Hepatocyte (in vitro differentiated cells): Measurements from ENCODE around the gene LINGO3. TPM values are rescaled to one million over a fixed set of nuclear protein-coding genes. Genes with fewer than 3 reads are reported as not detected.
A peak's percentile ranks its signal among the peaks of the same experiment; 100 is the strongest.

Experiments
- DNase-seq: peaks from one replicate; pipeline ENCODE4 v3.0.0-alpha.2; 2016; ENCODE audit warnings: low spot score
- H2AFZ ChIP-seq: fragments of 200-600 bp; sonication (generic); 2 replicates; pipeline ENCODE4 v1.6.0; 2016; ENCODE audit warnings: antibody characterized with exemption, mild to moderate bottlenecking
- H3K27ac ChIP-seq: fragments of 200-600 bp; sonication (generic); 2 replicates; pipeline ENCODE4 v1.5.1; 2016; ENCODE audit warnings: mild to moderate bottlenecking
- H3K27me3 ChIP-seq: fragments of 200-600 bp; sonication (generic); 2 replicates; pipeline ENCODE4 v1.6.1; 2016
- H3K36me3 ChIP-seq: fragments of 200-600 bp; sonication (generic); replicated peaks from 2 replicates; pipeline ENCODE4 v1.5.1; 2016; ENCODE audit warnings: low read depth; ENCODE audit not compliant: insufficient read depth
- H3K4me1 ChIP-seq: fragments of 200-600 bp; sonication (generic); 2 replicates; pipeline ENCODE4 v1.5.1; 2016; ENCODE audit warnings: mild to moderate bottlenecking, moderate library complexity; ENCODE audit not compliant: insufficient read depth
- H3K4me2 ChIP-seq: fragments of 200-600 bp; sonication (generic); 2 replicates; pipeline ENCODE4 v1.6.0; 2016
- H3K4me3 ChIP-seq: fragments of 200-600 bp; sonication (generic); 2 replicates; pipeline ENCODE4 v1.5.1; 2016; ENCODE audit warnings: mild to moderate bottlenecking
- H3K79me2 ChIP-seq: fragments of 200-600 bp; sonication (generic); 2 replicates; pipeline ENCODE4 v1.6.0; 2017; ENCODE audit warnings: mild to moderate bottlenecking
- H3K9me2 ChIP-seq: fragments of 200-600 bp; sonication (generic); replicated peaks from 2 replicates; pipeline ENCODE4 v1.6.0; 2017; ENCODE audit warnings: mild to moderate bottlenecking; ENCODE audit not compliant: insufficient read depth
- H3K9me3 ChIP-seq: fragments of 200-600 bp; sonication (generic); 2 replicates; pipeline ENCODE4 v1.5.1; 2016; ENCODE audit warnings: low read depth, mild to moderate bottlenecking
- H4K20me1 ChIP-seq: fragments of 200-600 bp; sonication (generic); 2 replicates; pipeline ENCODE4 v1.6.0; 2016; ENCODE audit warnings: mild to moderate bottlenecking; ENCODE audit not compliant: insufficient read depth, poor library complexity, severe bottlenecking
- CTCF ChIP-seq: fragments of 200-600 bp; sonication (generic); IDR thresholded peaks from 2 replicates; pipeline ENCODE4 v1.5.1; 2016; ENCODE audit warnings: antibody characterized with exemption, mild to moderate bottlenecking; ENCODE audit not compliant: poor library complexity
- EZH2 ChIP-seq: fragments of 200-600 bp; sonication (generic); IDR thresholded peaks from 2 replicates; pipeline ENCODE4 v1.6.1; 2016; ENCODE audit warnings: antibody characterized with exemption, mild to moderate bottlenecking, borderline replicate concordance
- EZH2phosphoT487 ChIP-seq: fragments of 200-600 bp; sonication (generic); IDR thresholded peaks from one replicate; pipeline ENCODE4 v1.6.1; 2018; ENCODE audit warnings: antibody characterized with exemption, mild to moderate bottlenecking, low read depth, moderate library complexity; ENCODE audit not compliant: unreplicated experiment, severe bottlenecking
- WGBS: methylation state at CpG from one replicate; pipeline ENCODE4 v1.1.6; 2016; ENCODE audit warnings: low lambda C conversion rate; ENCODE audit errors: missing lambda C conversion rate; 5-methylcytosine and 5-hydroxymethylcytosine counted together
- polyA plus RNA-seq: library from polyadenylated mRNA; unstranded; fragments of >200 nt; fragmentation: Nextera tagmentation; extraction: Ambion mirVana; gene quantifications from 2 replicates; pipeline ENCODE4 v1.2.1, GENCODE V29; 2016
- total RNA-seq: library from RNA; depleted of rRNA; stranded (reverse); fragments of >200 nt; gene quantifications from 2 replicates; pipeline ENCODE4 v1.2.3, GENCODE V29; 2014

The LINGO3 gene
- total and polyA plus RNA-seq, 2 experiments from 2014 or later, result not detected

DNA sequence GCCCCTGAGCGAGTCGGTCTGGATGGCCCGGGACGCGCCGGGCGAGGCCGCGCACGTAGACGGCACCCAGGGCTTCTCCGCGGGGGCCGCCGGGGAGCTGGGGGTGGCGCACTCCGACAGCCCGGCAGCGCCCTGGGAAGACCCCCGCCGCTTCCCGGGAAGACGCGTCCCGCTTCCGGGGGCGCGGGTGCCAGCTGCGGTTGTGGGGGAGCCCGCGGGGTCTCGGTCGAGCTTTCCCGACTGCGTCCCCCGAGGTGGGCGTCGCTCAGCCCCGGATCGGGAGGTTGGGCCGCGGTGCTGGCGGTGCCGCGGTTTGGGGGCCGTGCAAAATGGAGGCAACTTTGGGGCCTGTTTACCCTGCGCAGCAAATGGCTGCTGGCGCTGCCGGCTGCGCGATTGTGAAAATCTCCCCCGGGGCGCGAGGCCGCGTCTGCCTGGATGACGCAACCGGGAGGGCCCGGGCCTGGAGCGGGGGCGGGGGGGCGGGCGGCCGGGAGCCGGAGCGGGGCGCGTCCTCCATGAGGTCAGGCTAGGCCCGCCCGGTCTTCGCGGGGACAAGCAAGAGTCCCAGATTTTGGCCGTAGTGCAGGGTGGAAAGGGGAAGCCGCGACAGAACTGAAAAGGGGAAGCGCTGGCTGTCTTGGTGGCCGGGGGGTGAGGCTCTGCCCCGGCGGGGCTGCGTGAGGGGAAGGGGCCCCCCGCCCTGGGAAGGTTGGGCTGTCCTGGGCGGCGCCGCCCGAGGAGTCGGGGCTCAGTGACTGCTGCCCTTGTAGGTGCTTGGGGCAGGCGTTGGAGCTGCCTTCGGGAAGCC, 37.3 kb downstream of the LINGO3 start:
- Histone ChIP-seq H3K4me2 (peak overlapping the region; percentile 99), H4K20me1 (peaks cover 56% of the 10 kb centered on the region), H3K79me2 (peaks cover 55% of the 10 kb centered on the region), H3K9me2 (no peaks in the 10 kb centered on the region), H3K9me3 (no peaks in the 10 kb centered on the region), H3K4me1 (peaks cover 22% of the 10 kb centered on the region), H3K36me3 (no peaks in the 10 kb centered on the region), H3K27me3 (no peaks in the 10 kb centered on the region), H2AFZ (no peak overlapping the region), H3K4me3 (peak overlapping the region; percentile 96), H3K27ac (peak overlapping the region; percentile 99)
- 0% methylated on average over 43 of the region's 88 CpGs for WGBS
- TF ChIP-seq CTCF (no peak), EZH2 (no peak), EZH2phosphoT487 (no peak)
- DNase-seq, result peak; percentile 91

- H3K27me3 ChIP-seq, result no peaks in the 10 kb centered on the region
- H3K36me3 ChIP-seq, result no peaks in the 10 kb centered on the region
- peak; percentile 49 for DNase-seq
- H3K4me2 ChIP-seq, result peak overlapping the region; percentile 99
- H3K79me2 ChIP-seq, result peaks cover 51% of the 10 kb centered on the region
- peak overlapping the region; percentile 99 for H3K27ac ChIP-seq
- peaks cover 53% of the 10 kb centered on the region for H4K20me1 ChIP-seq
- H3K4me1 ChIP-seq, result peaks cover 22% of the 10 kb centered on the region
- whole genome bisulfite sequencing, result 0% methylated on average over 2 of the region's 30 CpGs
- TF ChIP-seq EZH2phosphoT487, result no peak
- TF ChIP-seq EZH2, result no peak
- no peak for TF ChIP-seq CTCF
- H2AFZ ChIP-seq, result no peak overlapping the region
- no peaks in the 10 kb centered on the region for H3K9me2 ChIP-seq
- no peaks in the 10 kb centered on the region for H3K9me3 ChIP-seq
- peak overlapping the region; percentile 96 for H3K4me3 ChIP-seq
Measured at GRCh38 chr19:2270157-2270422, 37.9 kb downstream of the LINGO3 start.

DNA sequence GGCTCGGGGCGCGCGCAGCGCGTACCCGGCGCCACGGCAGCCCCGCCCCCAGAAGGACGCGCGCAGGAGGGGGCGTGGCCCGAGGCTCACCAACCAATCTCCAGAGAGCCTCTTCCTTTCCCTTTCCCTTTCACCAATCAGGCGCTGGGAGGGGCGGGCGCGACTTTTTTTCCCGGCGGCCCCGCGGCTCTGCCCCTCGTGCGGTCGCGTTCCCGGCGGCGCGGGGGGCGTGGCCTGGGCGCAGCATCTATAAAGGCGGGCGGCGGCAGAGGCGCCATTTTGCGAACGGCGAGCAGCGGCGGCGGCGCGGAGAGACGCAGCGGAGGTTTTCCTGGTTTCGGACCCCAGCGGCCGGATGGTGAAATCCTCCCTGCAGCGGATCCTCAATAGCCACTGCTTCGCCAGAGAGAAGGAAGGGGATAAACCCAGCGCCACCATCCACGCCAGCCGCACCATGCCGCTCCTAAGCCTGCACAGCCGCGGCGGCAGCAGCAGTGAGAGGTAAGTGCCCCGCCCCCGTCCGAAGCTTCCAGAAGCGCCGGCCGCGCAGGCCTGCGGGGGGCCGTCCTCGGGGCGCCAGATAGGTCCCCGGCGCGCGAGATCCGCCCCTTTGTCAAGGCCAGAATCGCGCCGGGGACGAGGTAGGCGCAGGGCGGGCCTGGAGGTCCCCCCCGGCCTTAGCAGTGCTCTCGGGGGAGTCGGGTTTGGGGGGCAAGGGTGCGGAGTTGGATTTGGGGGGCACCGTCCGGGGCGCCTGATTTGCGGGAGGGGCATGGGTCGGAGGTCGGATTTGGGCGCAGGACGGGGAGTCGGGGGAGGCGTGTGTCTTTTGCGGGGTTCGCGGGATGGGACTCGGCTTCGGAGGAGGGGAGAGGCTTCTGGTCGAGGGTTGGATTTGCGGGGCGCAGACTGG, 38.5 kb downstream of the LINGO3 start:
- H3K9me2 ChIP-seq, result no peaks in the 10 kb centered on the region
- peak; percentile 98 for DNase-seq
- H3K27ac ChIP-seq, result peak overlapping the region; percentile 99
- no peaks in the 10 kb centered on the region for H3K27me3 ChIP-seq
- H3K36me3 ChIP-seq, result no peaks in the 10 kb centered on the region
- H3K4me2 ChIP-seq, result peak overlapping the region; percentile 99
- TF ChIP-seq CTCF (peak; percentile 3), EZH2 (no peak), EZH2phosphoT487 (no peak)
- H3K4me3 ChIP-seq, result peak overlapping the region; percentile 96
- H3K9me3 ChIP-seq, result no peaks in the 10 kb centered on the region
- H3K4me1 ChIP-seq, result peaks cover 22% of the 10 kb centered on the region
- H4K20me1 ChIP-seq, result peaks cover 50% of the 10 kb centered on the region
- WGBS, result 1% methylated on average over 71 of the region's 103 CpGs
- H2AFZ ChIP-seq, result peak overlapping the region; percentile 79
- H3K79me2 ChIP-seq, result peaks cover 50% of the 10 kb centered on the region
